Fibroblast of lung (primary cell): ENCODE results near the gene MYOD1. TPM values are rescaled to one million over a fixed set of nuclear protein-coding genes. Genes with fewer than 3 reads are reported as not detected.

Source experiments
- DNase-seq, 2 donors: peaks; one replicate each; pipeline versions ENCODE4 v3.0.0 to v3.0.0-alpha.2; 2010; ENCODE audit warnings: low read depth in 2 of 2
- H2AFZ ChIP-seq: 2 replicates; pipeline ENCODE4 v1.5.1; 2012; ENCODE audit warnings: low read length, control low read depth, inconsistent platforms
- H3K27ac ChIP-seq: 2 replicates; pipeline ENCODE4 v1.5.1; 2011; ENCODE audit warnings: low read length, control low read depth; ENCODE audit not compliant: insufficient read depth
- H3K27me3 ChIP-seq: 2 replicates; pipeline ENCODE4 v1.5.1; 2011; ENCODE audit warnings: mild to moderate bottlenecking, low read length; ENCODE audit not compliant: control insufficient read depth, insufficient read depth
- H3K36me3 ChIP-seq: 2 replicates; pipeline ENCODE4 v1.5.1; 2011; ENCODE audit warnings: low read length; ENCODE audit not compliant: control insufficient read depth, insufficient read depth
- H3K4me1 ChIP-seq: 2 replicates; pipeline ENCODE4 v1.5.1; 2011; ENCODE audit warnings: low read length; ENCODE audit not compliant: control insufficient read depth, insufficient read depth; ENCODE audit errors: extremely low read depth
- H3K4me2 ChIP-seq: 2 replicates; pipeline ENCODE4 v1.5.1; 2011; ENCODE audit warnings: low read length, control low read depth; ENCODE audit not compliant: insufficient read depth; ENCODE audit errors: extremely low read depth
- H3K4me3 ChIP-seq, 4 experiments: fragments of 200-600 bp in 1 of 4; sonication (generic) in 1 of 4; replicated peaks in 1 of 4; 2 replicates each; pipeline ENCODE4 v1.5.1; 2011 to 2016; ENCODE audit warnings: low read length in 4 of 4, low read depth in 3 of 4, mild to moderate bottlenecking in 3 of 4, control low read depth in 2 of 4, inconsistent platforms in 1 of 4, mixed read lengths in 1 of 4; ENCODE audit not compliant: insufficient read depth in 1 of 4; ENCODE audit errors: control extremely low read depth in 1 of 4
- H3K79me2 ChIP-seq: 2 replicates; pipeline ENCODE4 v1.5.1; 2012; ENCODE audit warnings: mild to moderate bottlenecking, low read length, inconsistent platforms; ENCODE audit not compliant: control insufficient read depth, insufficient read depth
- H3K9ac ChIP-seq: 2 replicates; pipeline ENCODE4 v1.5.1; 2011; ENCODE audit warnings: mild to moderate bottlenecking, low read length, control low read depth; ENCODE audit not compliant: insufficient read depth
- H3K9me3 ChIP-seq: 2 replicates; pipeline ENCODE4 v1.5.1; 2012; ENCODE audit warnings: low read depth, low read length; ENCODE audit not compliant: control insufficient read depth, insufficient read depth
- H4K20me1 ChIP-seq: 2 replicates; pipeline ENCODE4 v1.5.1; 2011; ENCODE audit warnings: low read length; ENCODE audit not compliant: control insufficient read depth, insufficient read depth; ENCODE audit errors: extremely low read depth
- CTCF ChIP-seq, 2 donors: IDR thresholded peaks in 1 of 2; conservative IDR thresholded peaks in 1 of 2; 1 replicate in 1 of 2; 2 replicates in 1 of 2; pipeline ENCODE4 v1.5.1; 2011 to 2012; ENCODE audit warnings: low read length in 2 of 2, control low read depth in 1 of 2, inconsistent platforms in 1 of 2, low read depth in 1 of 2, mild to moderate bottlenecking in 1 of 2
- EZH2 ChIP-seq: IDR thresholded peaks from 2 replicates; pipeline ENCODE4 v1.5.1; 2012; ENCODE audit warnings: low read length, control low read depth, mild to moderate bottlenecking; ENCODE audit errors: missing control alignments
- polyA plus RNA-seq, 2 donors: library from polyadenylated mRNA; depleted of rRNA in 1 of 2; stranded (reverse) in 1 of 2; unstranded in 1 of 2; fragments of >200 nt; gene quantifications; 2 replicates each; pipeline ENCODE4 v1.2.1, GENCODE V29; 2011 to 2012; ENCODE audit warnings: missing spikeins in 1 of 2
- total RNA-seq: library from RNA; depleted of rRNA; stranded (reverse); fragments of >200 nt; gene quantifications from 2 replicates; pipeline ENCODE4 v1.2.1, GENCODE V29; 2014

MYOD1 gene
- total and polyA plus RNA-seq, 2 donors (not counting 1 experiment from before 2014, with no cell fraction given) = not detected

- no peak for DNase-seq
- Histone ChIP-seq H2AFZ (no peak overlapping the region), H3K27me3 (no peaks in the 10 kb centered on the region), H3K4me2 (no peak overlapping the region), H3K4me3 (no peak overlapping the region), H3K4me1 (no peaks in the 10 kb centered on the region), H3K27ac (no peak overlapping the region), H3K9me3 (no peaks in the 10 kb centered on the region), H4K20me1 (no peaks in the 10 kb centered on the region), H3K79me2 (no peaks in the 10 kb centered on the region), H3K9ac (no peak overlapping the region), H3K36me3 (no peaks in the 10 kb centered on the region)
- no peak for TF ChIP-seq EZH2
- TF ChIP-seq CTCF (conservative IDR thresholded peaks at IDR 0.05 in 1 of 2, IDR thresholded peaks at IDR 0.05 in 1 of 2; ENCODE audit: low read depth in 1 of 2, low read length in 2 of 2) = no peak
Observed at GRCh38 chr11:17682848-17683247, 36.5 kb upstream of the MYOD1 start.

GRCh38 chr11:17683377-17684161 lies 35.8 kb upstream of the MYOD1 start:
- Histone ChIP-seq H2AFZ (no peak overlapping the region), H3K9me3 (no peaks in the 10 kb centered on the region), H3K4me2 (no peak overlapping the region), H3K4me1 (no peaks in the 10 kb centered on the region), H3K27ac (no peak overlapping the region), H3K36me3 (no peaks in the 10 kb centered on the region), H3K79me2 (no peaks in the 10 kb centered on the region), H4K20me1 (no peaks in the 10 kb centered on the region), H3K9ac (no peak overlapping the region), H3K4me3 (no peak overlapping the region), H3K27me3 (no peaks in the 10 kb centered on the region)
- no peak for TF ChIP-seq CTCF (conservative IDR thresholded peaks at IDR 0.05 in 1 of 2, IDR thresholded peaks at IDR 0.05 in 1 of 2; ENCODE audit: low read depth in 1 of 2, low read length in 2 of 2)
- TF ChIP-seq EZH2 = no peak
- peak; percentile 53 to 93 for DNase-seq

- H3K4me2 ChIP-seq = no peak overlapping the region
- no peak overlapping the region for H2AFZ ChIP-seq
- no peaks in the 10 kb centered on the region for H3K4me1 ChIP-seq
- no peaks in the 10 kb centered on the region for H3K9me3 ChIP-seq
- no peak for DNase-seq
- no peaks in the 10 kb centered on the region for H3K79me2 ChIP-seq
- TF ChIP-seq EZH2 (no peak), CTCF (conservative IDR thresholded peaks at IDR 0.05 in 1 of 2, IDR thresholded peaks at IDR 0.05 in 1 of 2; ENCODE audit: low read depth in 1 of 2, low read length in 2 of 2) (no peak)
- H3K27ac ChIP-seq = no peak overlapping the region
- no peak overlapping the region for H3K4me3 ChIP-seq
- H3K9ac ChIP-seq = no peak overlapping the region
- H4K20me1 ChIP-seq = no peaks in the 10 kb centered on the region
- H3K36me3 ChIP-seq = no peaks in the 10 kb centered on the region
- no peaks in the 10 kb centered on the region for H3K27me3 ChIP-seq
Observed at GRCh38 chr11:17684550-17684949, 34.8 kb upstream of the MYOD1 start.
